K562 (cell line): ENCODE data around the gene NUP210. TPM values are rescaled to one million over a fixed set of nuclear protein-coding genes. Genes with fewer than 3 reads are reported as not detected.

Experiments used
- ARID3A ChIP-seq: IDR thresholded peaks from 2 replicates; pipeline ENCODE4 v1.6.1; 2012; ENCODE audit warnings: low read depth, low read length, improper control_type of control experiment, borderline replicate concordance
- E4F1 ChIP-seq: fragments of 250-450 bp; sonication (Bioruptor Pico); IDR thresholded peaks from 2 replicates; pipeline ENCODE4 v1.5.0; 2021; ENCODE audit warnings: mild to moderate bottlenecking, borderline replicate concordance
- EHMT2 ChIP-seq: fragments of 450-650 bp; IDR thresholded peaks from 2 replicates; pipeline ENCODE4 v1.6.1; 2018; ENCODE audit warnings: antibody characterized with exemption
- EP300 ChIP-seq: IDR thresholded peaks from 2 replicates; pipeline ENCODE4 v1.6.1; 2012; ENCODE audit warnings: low read length, improper control_type of control experiment
- GABPB2 ChIP-seq: fragments of 250-450 bp; sonication (Bioruptor Pico); conservative IDR thresholded peaks from 2 replicates; pipeline ENCODE4 v1.5.1; 2021; ENCODE audit warnings: mild to moderate bottlenecking
- GATA2 ChIP-seq: sonication (generic); formaldehyde crosslinking; IDR thresholded peaks from 2 replicates; pipeline ENCODE4 v1.4.0; 2020; ENCODE audit warnings: mild to moderate bottlenecking, missing genetic modification reagents
- HLTF ChIP-seq: fragments of 450-650 bp; IDR thresholded peaks from 2 replicates; pipeline ENCODE4 v1.6.1; 2016
- ILF3 ChIP-seq: fragments of 450-650 bp; IDR thresholded peaks from 2 replicates; pipeline ENCODE4 v1.6.1; 2018; ENCODE audit warnings: antibody characterized with exemption, mild to moderate bottlenecking, moderate library complexity, borderline replicate concordance
- MLLT1 ChIP-seq, 2 experiments: fragments of 450-650 bp; IDR thresholded peaks; 2 replicates each; pipeline ENCODE4 v1.6.1; 2016
- PHB2 ChIP-seq: fragments of 450-650 bp; IDR thresholded peaks from 2 replicates; pipeline ENCODE4 v1.6.1; 2017; ENCODE audit warnings: low read depth
- POLR2AphosphoS5 ChIP-seq: IDR thresholded peaks from 2 replicates; pipeline ENCODE4 v1.6.1; 2011; ENCODE audit warnings: mild to moderate bottlenecking, low read depth, low read length, moderate library complexity; ENCODE audit not compliant: control insufficient read depth, insufficient read depth
- SMARCE1 ChIP-seq: fragments of 450-650 bp; IDR thresholded peaks from 2 replicates; pipeline ENCODE4 v1.7.1; 2016; ENCODE audit warnings: mild to moderate bottlenecking
- SNAPC5 ChIP-seq: fragments of 250-450 bp; sonication (Bioruptor Pico); IDR thresholded peaks from 2 replicates; pipeline ENCODE4 v1.8.0; 2021; ENCODE audit warnings: moderate library complexity, mild to moderate bottlenecking, inconsistent platforms
- TCFL5 ChIP-seq: fragments of 250-450 bp; sonication (Bioruptor Pico); conservative IDR thresholded peaks from 2 replicates; pipeline ENCODE4 v1.6.1; 2021; ENCODE audit warnings: mild to moderate bottlenecking, moderate library complexity, matching md5 sums
- TGIF2 ChIP-seq: sonication (generic); formaldehyde crosslinking; IDR thresholded peaks from 2 replicates; pipeline ENCODE4 v1.8.1; 2022; ENCODE audit warnings: mild to moderate bottlenecking, missing genetic modification reagents, moderate library complexity
- THAP12 ChIP-seq: fragments of 250-450 bp; sonication (Bioruptor Pico); IDR thresholded peaks from 2 replicates; pipeline ENCODE4 v1.9.0; 2021; ENCODE audit warnings: mild to moderate bottlenecking, inconsistent platforms
- TRIM24 ChIP-seq, 2 experiments: fragments of 450-650 bp; IDR thresholded peaks; 2 replicates each; pipeline ENCODE4 v1.6.1; 2016
- ZNF263 ChIP-seq: sonication (generic); formaldehyde crosslinking; IDR thresholded peaks from 2 replicates; pipeline ENCODE4 v1.8.0; 2022; ENCODE audit warnings: mild to moderate bottlenecking, missing genetic modification reagents, borderline replicate concordance
- ZNF511 ChIP-seq: sonication (generic); formaldehyde crosslinking; IDR thresholded peaks from 2 replicates; pipeline ENCODE4 v1.8.0; 2022; ENCODE audit warnings: mild to moderate bottlenecking, missing genetic modification reagents
- polyA plus RNA-seq, 8 experiments: library from polyadenylated mRNA; depleted of rRNA in 4 of 8; stranded (reverse) in 5 of 8; unstranded in 3 of 8; fragments of >200 nt; fragmentation: Nextera tagmentation in 2 of 8; fragmentation: Illumina TruSeq in 1 of 8; extraction: Ambion mirVana in 2 of 8; extraction: Trizol in 1 of 8; gene quantifications; 2 replicates each; pipeline versions ENCODE4 v1.2.1 to v1.2.3, GENCODE V29; 2011 to 2014; ENCODE audit warnings: inconsistent platforms in 1 of 8, missing spikeins in 1 of 8
- total RNA-seq, 7 experiments: library from RNA; depleted of rRNA in 6 of 7; stranded (reverse); fragments of >200 nt in 6 of 7; fragmentation: Illumina TruSeq in 2 of 7; extraction: Trizol in 2 of 7; gene quantifications; 2 replicates each; pipeline versions ENCODE4 v1.2.1 to v1.2.3, GENCODE V29; 2011 to 2021; ENCODE audit warnings: low replicate concordance in 1 of 7

NUP210 gene
- total and polyA plus RNA-seq, 9 of the 15 experiments (the other 6 are each of a cell fraction or from before 2014, with no cell fraction given) = 1.2 to 138 (median 44.0) TPM

GRCh38 chr3:13404626-13405452, 15.3 kb downstream of the NUP210 start (continued):
- TF ChIP-seq EHMT2 (peak; percentile 62; the same call in 1 of the 2 replicates), THAP12 (CRISPR knock-in tag) (no peak), HLTF (no peak), TGIF2 (no peak), SMARCE1 (peak; percentile 69; the same call in 1 of the 2 replicates), TRIM24 (IDR thresholded peaks at IDR 0.05) (peak; percentile 60 to 64; a peak in 3 of 4 replicates), ZNF263 (CRISPR knock-in tag) (no peak), POLR2AphosphoS5 (peak; percentile 73), GABPB2 (CRISPR knock-in tag) (no peak), TCFL5 (CRISPR knock-in tag) (no peak), ARID3A (no peak), PHB2 (peak; percentile 61; the same call in 1 of the 2 replicates), SNAPC5 (no peak), E4F1 (CRISPR knock-in tag) (no peak), ILF3 (no peak), GATA2 (peak; percentile 72), MLLT1 (IDR thresholded peaks at IDR 0.05) (0 out of 4 replicates have a peak, but pooled peaks of 1 of the 2 experiments have one; percentile 33), ZNF511 (no peak), EP300 (peak; percentile 51; the same call in 1 of the 2 replicates)
